GM18519 (cell line): ENCODE measurements around the gene MAGEL2.
"Not testable (repeated sequence)": the region's sequence is repeated elsewhere in the genome, so short reads cannot be mapped to it uniquely, and the experiment has no call there.

Experiments
- ATAC-seq: cut with Tn5 transposase; IDR thresholded peaks from one replicate; pipeline ENCODE4 v1.9.1; 2021; ENCODE audit warnings: mild to moderate bottlenecking, moderate library complexity; ENCODE audit not compliant: unreplicated experiment, low FRiP score

Gene MAGEL2

GRCh38 chr15:23616536-23616935, 31.1 kb downstream of the MAGEL2 start:
- ATAC-seq: no peak

DNA sequence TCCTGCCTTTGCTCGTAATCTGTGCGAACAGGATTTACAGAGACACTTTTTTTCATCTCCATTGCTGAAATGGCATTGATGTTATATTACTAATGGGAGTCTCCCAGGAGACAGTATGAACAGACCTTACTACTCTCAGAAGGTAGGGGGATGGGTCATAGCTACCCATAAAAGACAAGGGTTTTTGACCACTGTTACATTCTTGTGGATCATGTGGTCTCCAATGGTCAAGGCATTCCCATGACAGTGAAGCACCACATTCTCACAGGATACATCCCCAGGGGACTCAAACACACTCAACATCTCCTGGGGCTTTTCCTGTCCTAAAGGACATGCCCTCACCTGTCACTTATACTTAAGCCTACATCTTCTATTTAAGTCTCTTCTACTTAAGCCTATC, 41.4 kb downstream of the MAGEL2 start:
- no peak for ATAC-seq

DNA sequence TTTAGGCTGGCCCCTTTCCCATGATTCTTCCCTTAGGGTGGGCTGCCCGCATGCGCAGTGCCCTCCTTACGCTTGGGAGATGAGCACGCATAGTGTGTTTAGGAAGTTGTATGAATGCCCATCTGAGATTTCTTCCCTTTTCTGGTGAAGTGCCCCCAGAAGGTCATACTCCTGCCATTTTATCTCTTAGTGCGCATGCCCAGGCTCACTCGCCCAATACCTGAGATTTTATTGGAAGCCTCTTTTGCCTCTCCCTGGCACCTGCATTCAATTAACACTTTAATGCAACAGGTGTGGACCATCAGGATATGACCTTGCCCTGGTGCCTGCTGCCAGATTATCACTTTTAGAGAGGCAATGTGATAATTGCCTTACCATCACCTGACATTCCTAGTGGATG, 45.5 kb downstream of the MAGEL2 start:
- no peak for ATAC-seq

- no peak for ATAC-seq
These were observed 48.6 kb downstream of the MAGEL2 start for GRCh38 chr15:23599053-23599452.

- ATAC-seq: not testable (repeated sequence)
These were observed 50.4 kb downstream of the MAGEL2 start for GRCh38 chr15:23597278-23597677.

- ATAC-seq: no peak
These were observed 50.9 kb downstream of the MAGEL2 start for GRCh38 chr15:23596736-23597135.

- ATAC-seq: no peak
These were observed 52.3 kb downstream of the MAGEL2 start for GRCh38 chr15:23595368-23595767.

- ATAC-seq: no peak
These were observed 53.4 kb downstream of the MAGEL2 start for GRCh38 chr15:23594252-23594770.
